Stimulated activated naive CD4-positive, alpha-beta T cell (primary cell): ENCODE data around the gene CTRB2.

Experiments used
- DNase-seq, 6 experiments: peaks; one replicate each; lab custom pipeline; 2025; lab: John Stamatoyannopoulos, UW

Gene CTRB2

GRCh38 chr16:75206749-75207451, at the start of gene CTRB2:
TSS of gene CTRB2 (minus strand) at chr16:75207161. CDS start at chr16:75207141, 20 bp downstream.
- no peak for DNase-seq

- no peak for DNase-seq
Measured at GRCh38 chr16:75256059-75256571, 49.2 kb upstream of the CTRB2 start.

- DNase-seq, result no peak
Measured at GRCh38 chr16:75254359-75254837, 47.4 kb upstream of the CTRB2 start.

GRCh38 chr16:75252946-75253911, 46.3 kb upstream of the CTRB2 start:
- DNase-seq, result no peak

- no peak for DNase-seq
Measured at GRCh38 chr16:75252049-75252864, 45.3 kb upstream of the CTRB2 start.

- DNase-seq, result no peak
Measured at GRCh38 chr16:75251280-75252048, 44.5 kb upstream of the CTRB2 start, which contains the start of gene BCAR1. TSS of gene BCAR1 (minus strand) at chr16:75251624. CDS start at chr16:75251482, 142 bp downstream.

GRCh38 chr16:75250809-75251279, 43.9 kb upstream of the CTRB2 start:
- no peak for DNase-seq

- peak in 1 of 6 experiments; percentile 24 for DNase-seq
Measured at GRCh38 chr16:75250089-75250808, 43.3 kb upstream of the CTRB2 start.

GRCh38 chr16:75249441-75249840, 42.5 kb upstream of the CTRB2 start:
- no peak for DNase-seq

GRCh38 chr16:75248536-75249380, 41.8 kb upstream of the CTRB2 start:
- no peak for DNase-seq

- DNase-seq, result no peak
Measured at GRCh38 chr16:75248142-75248535, 41.2 kb upstream of the CTRB2 start.

- DNase-seq, result no peak
Measured at GRCh38 chr16:75247249-75247648, 40.3 kb upstream of the CTRB2 start.

GRCh38 chr16:75246504-75247205, 39.7 kb upstream of the CTRB2 start:
- no peak for DNase-seq

- no peak for DNase-seq
Measured at GRCh38 chr16:75244844-75245758, 38.1 kb upstream of the CTRB2 start.

- DNase-seq, result no peak
Measured at GRCh38 chr16:75244225-75244809, 37.4 kb upstream of the CTRB2 start.

GRCh38 chr16:75243667-75244224, 36.8 kb upstream of the CTRB2 start:
- DNase-seq, result no peak
